GM19238 (cell line): ENCODE data around the gene KRTAP5-1.
"Not testable (repeated sequence)": the region's sequence is repeated elsewhere in the genome, so short reads cannot be mapped to it uniquely, and the experiment has no call there.

ENCODE experiments used
- DNase-seq: peaks from one replicate; pipeline ENCODE4 v3.0.0; 2011; ENCODE audit warnings: low spot score; ENCODE audit not compliant: insufficient read length

KRTAP5-1 gene

DNA sequence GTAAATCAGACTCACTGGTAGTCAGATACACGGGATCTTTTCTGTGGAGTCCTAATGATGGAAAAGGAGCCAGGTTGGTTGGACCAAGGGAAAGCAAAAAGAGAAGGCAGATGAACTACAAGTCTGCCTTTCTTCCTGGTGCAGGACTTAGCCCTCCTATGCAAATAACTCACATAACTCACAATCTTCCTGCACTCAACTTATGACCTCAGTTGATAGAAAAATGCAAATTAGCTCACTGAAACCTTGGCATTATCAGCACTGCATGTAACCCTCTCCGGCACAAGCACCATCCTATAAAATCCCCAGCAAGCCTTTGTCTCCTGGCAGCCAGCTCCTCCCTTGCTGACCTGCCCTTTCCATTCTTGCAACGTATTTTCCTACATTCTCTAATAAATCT is 16.6 kb upstream of the KRTAP5-1 start:
- not testable (repeated sequence) for DNase-seq

DNA sequence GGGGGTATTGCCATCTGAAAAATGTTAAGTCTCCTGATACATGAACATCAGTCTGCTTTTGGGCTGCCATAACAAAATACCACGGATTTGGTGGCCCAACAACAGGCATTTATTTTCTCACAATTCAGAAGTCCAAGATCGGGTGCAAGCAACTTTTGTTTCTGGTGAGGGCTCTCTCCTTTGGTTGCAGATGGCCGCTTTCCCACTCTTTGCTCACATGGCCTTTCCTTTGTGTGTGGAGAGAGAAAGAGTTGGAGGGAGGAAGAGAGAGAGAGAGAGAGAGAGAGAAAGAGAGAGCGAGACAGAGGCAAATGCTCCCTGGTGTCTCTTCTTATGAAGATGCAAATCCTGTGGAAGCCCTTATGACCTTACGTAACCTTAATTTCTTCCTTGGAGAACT is 15.5 kb upstream of the KRTAP5-1 start:
- no peak for DNase-seq

DNA sequence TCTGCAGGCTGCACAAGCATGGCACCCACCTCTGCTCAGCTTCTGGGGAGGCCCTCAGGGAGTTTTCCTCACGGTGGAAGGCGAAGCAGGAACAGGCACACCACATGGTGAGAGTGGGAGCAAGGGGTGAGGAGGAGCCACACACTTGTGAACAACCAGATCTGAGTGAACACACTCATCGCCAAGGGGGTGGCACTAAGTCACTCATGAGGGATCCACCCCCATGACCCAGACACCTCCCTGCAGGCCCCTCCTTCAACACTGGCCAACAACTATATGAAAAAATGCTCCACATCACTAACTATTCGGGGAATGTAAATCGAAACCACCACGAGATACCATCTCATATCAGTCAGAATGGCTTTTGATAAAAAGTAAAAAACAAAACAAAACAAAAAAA is 13.7 kb upstream of the KRTAP5-1 start:
- no peak for DNase-seq

DNA sequence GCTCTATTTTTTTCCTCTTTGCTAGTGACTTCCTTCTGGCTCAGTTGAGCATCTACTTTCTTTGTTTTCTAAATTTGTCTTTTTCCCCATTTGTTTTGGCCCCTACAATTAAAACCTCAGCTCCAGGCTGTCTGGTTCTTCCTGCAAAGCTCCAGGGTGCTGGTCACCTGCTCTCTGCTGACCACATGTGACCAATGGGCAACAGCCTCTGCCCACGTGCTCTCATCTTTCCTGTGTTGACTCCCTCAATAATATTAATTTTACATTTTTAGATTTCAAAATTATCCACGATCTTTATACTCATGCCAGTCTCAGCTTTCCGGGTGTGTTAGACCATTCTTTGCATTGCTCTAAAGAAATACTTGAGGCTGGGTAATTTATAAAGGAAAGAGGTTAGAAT is 13.3 kb upstream of the KRTAP5-1 start:
- DNase-seq, result not testable (repeated sequence)

GRCh38 chr11:1597994-1598380 is 12.9 kb upstream of the KRTAP5-1 start, which contains the start of gene KRTAP5-2:
Gene KRTAP5-2 (minus strand): TSS chr11:1598294. CDS start chr11:1598250, 44 bp downstream.
- DNase-seq, result no peak

DNA sequence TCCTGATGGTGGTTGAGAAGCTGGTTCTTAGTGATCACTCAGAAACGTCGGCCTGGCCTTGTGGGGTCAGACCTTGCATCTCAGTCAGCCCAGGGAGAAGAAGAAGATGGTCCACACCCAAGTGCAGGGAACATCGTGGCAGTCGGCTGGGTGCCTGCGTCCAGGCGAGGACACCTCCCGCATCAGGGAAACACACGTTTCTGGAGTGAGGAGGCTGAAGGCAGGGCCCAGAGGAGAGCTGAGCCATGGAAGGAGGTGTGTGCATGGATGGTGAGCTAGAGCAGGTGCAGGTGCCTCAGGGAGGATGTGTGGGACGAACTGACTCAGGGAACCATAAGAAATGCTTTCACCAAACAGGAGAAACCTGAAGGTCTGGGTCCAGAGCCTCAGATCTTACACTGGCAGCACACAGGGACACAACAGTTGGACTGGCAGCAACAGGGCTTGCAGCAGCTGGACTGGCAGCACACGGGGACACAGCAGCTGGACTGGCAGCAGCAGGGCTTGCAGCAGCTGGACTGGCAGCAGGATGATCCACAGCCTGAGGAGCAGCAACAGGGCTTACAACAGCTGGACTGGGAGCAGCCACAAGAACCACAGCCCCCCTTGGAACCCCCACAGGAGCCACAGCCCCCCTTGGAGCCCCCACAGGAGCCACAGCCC is 12.4 kb upstream of the KRTAP5-1 start:
- DNase-seq, result no peak

DNA sequence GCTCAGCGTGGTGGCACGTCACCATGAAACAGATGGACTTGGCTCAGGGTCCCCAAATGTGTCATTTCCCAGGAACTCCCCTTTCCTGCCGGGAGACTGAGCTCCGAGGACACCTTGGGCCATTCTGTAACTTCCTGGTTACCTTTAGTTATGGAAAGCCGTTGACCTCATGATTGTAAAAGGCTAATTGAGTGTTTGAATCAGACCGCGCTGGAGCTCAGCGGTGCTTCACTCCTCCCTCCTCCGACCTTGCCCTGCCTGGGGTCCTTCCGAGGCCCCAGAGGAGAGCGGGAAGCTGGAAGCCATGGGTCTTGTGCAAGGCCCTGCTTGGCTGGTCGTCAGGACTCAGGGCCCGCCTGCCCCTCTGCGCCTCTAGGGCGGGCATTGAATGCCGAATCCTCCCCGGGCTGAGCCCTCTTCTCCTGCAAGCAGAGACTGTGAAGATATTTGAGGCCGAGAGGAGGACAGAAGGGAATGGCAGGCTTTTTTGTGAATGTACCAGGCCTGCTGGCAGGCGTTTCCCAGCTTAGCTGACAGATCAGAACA is 11.6 kb upstream of the KRTAP5-1 start:
- DNase-seq, result not testable (repeated sequence)

- DNase-seq, result not testable (repeated sequence)
Measured at GRCh38 chr11:1595994-1596575, 11.0 kb upstream of the KRTAP5-1 start.

- no peak for DNase-seq
Measured at GRCh38 chr11:1592628-1593027, 7.5 kb upstream of the KRTAP5-1 start.

DNA sequence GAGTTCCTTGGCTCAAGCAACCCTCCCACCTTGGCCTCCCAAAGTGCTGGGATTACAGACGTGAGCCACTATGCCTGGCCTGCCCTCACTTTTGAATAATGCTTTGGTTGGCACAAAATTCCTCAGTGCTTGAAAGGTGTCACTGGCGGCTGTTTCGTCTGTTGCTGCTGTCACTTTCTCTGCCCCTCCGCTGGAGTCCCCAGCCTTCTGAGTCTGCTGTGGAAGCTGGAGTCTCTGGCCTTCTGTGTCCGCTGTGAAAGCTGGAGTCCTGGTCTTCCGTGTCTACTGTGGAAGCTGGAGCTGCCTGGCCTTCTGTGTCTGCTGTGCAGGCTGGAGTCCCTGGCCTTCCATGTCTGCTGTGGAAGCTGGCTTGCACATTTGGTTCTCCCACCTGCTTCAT is 4.9 kb upstream of the KRTAP5-1 start:
- no peak for DNase-seq

GRCh38 chr11:1589191-1589963 is 4.3 kb upstream of the KRTAP5-1 start:
- not testable (repeated sequence) for DNase-seq

DNA sequence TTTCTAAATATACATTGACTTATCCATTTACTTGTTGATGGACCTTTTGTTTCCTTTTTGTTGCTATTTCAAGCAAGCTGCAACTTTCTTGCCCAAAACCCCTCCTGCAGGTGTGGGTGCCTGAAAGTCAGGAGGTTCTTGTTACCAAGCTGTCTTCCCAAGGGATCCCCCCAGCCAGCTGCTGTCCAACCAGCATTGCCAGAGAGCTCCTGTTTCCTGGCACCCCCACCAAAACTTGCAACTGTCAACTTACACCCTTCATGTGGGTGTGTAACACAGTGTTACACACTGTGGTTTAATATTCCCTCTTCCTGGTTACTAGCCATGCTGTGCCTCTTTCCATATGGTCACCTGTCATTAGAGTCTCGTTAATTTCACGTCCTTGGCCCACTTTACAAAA is 1.6 kb upstream of the KRTAP5-1 start:
- DNase-seq, result no peak

- DNase-seq, result not testable (repeated sequence)
Measured at GRCh38 chr11:1582909-1583308, 2.2 kb downstream of the KRTAP5-1 start.

DNA sequence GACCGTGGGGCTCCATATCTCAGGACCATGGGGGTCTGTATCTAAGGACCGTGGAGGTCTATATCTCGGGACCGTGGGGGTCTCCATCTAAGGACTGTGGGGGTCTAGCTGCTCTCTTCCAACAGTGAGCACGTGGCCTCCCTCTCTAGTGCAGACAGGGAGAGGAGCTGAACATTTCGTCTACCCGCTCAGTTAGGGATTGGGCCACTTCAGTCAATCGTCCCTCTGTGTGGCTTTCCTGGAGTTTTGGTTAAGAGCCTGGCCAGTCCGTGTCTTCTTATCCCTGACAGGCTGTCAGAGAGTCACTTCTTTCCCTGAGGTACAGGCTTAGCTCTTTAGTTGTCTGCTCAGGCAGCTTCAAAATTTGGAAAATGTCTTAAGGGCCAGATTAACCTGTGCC is 3.1 kb downstream of the KRTAP5-1 start:
- no peak for DNase-seq

DNA sequence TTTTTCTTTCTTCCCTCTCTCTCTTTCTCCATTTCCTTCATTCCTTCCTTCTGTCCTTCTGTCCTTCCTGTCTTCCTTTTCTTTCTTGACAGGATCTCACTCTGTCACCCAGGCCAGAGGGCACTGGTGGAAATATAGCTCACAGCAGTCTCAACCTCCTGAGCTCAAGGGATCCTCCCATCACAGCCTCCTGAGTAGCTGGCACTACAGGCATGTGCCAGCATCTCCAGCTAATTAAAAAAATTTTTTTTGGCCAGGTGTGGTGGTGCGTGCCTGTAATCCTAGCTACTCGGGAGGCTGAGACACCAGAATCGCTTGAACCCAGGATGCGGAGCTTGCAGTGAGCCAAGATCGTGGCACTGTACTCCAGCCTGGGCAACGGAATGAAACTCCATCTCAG is 8.3 kb downstream of the KRTAP5-1 start:
- no peak for DNase-seq

GRCh38 chr11:1575756-1576155 is 9.3 kb downstream of the KRTAP5-1 start:
- DNase-seq, result not testable (repeated sequence)

DNA sequence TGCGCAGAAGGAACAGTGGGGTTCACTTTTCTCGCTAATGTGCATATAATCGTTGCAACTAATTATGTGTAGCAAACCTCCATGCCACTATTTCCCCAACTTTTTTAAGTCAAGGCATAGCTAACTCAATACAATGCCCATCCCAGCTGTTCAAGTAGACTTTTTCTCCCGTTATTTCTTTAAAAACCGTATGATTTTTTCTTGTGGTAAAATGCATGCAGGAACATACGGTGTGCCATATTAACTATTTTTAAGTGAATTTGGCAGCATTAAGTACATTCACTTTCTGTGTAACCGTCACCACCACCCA is 10.2 kb downstream of the KRTAP5-1 start:
- DNase-seq, result no peak

- peak; percentile 70 for DNase-seq
Measured at GRCh38 chr11:1574238-1574932, 10.7 kb downstream of the KRTAP5-1 start.

DNA sequence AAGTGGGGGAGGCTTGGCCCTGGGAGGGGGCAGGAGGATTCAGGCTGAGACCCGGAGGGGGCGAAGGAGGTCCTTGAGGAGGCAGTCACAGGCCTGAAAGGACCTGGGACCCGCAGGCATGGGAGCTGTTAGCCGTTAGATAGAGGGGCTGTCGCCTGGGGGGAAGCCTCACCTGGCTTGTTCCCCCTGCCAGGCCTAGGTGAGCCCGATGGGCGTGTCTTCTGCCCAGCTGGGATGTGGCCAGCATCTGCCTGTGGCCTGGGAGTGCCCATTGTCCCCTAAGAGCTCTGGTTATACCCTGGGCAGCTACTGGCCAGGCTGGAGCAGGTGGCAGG is 11.2 kb downstream of the KRTAP5-1 start:
- no peak for DNase-seq

- no peak for DNase-seq
Measured at GRCh38 chr11:1573077-1573902, 11.8 kb downstream of the KRTAP5-1 start.
